SK-MEL-5 (cell line): ENCODE data around the gene ABHD14A. TPM values are rescaled to one million over a fixed set of nuclear protein-coding genes. Genes with fewer than 3 reads are reported as not detected.
A peak's percentile ranks its signal among the peaks of the same experiment; 100 is the strongest.

Experiments used
- DNase-seq: peaks from one replicate; pipeline ENCODE4 v3.0.0-alpha.2; 2016; ENCODE audit warnings: low read depth, low spot score
- in situ Hi-C: cut with HindIII; loops from 2 replicates; pipeline ENCODE4 v1.10.0; 2016; ENCODE audit warnings: low sequenced_read_pairs, high pct_unique_total_duplicates, low pct_unique_long_range_greater_than_20kb
- small RNA-seq, 2 experiments: library from RNA; depleted of rRNA; stranded (forward); fragments of <200 nt; gene quantifications; one replicate each; pipeline ENCODE3, GENCODE V24; 2014
- total RNA-seq: library from RNA; depleted of rRNA; stranded (reverse); fragments of >200 nt; shearing (Covaris generic); gene quantifications from 2 replicates; pipeline ENCODE4 v1.2.3, GENCODE V29; 2014; rRNA removed

ABHD14A gene
- total RNA-seq, 1 experiment from 2014 or later = 46.0 TPM

- in situ Hi-C loops = no loop called here
- DNase-seq = no peak
Measured at GRCh38 chr3:52019352-52020080, 44.7 kb downstream of the ABHD14A start.

- in situ Hi-C loops = no loop called here
- DNase-seq = no peak
Measured at GRCh38 chr3:52020796-52021195, 45.9 kb downstream of the ABHD14A start.

GRCh38 chr3:52021489-52022268 lies 46.8 kb downstream of the ABHD14A start:
- in situ Hi-C loops = no loop called here
- DNase-seq = no peak

GRCh38 chr3:52022323-52023100 lies 47.6 kb downstream of the ABHD14A start:
- DNase-seq = no peak
- in situ Hi-C loops = no loop called here

GRCh38 chr3:52023101-52023770 lies 48.4 kb downstream of the ABHD14A start:
- DNase-seq = no peak
- in situ Hi-C loops = no loop called here

GRCh38 chr3:52023860-52024764 lies 49.2 kb downstream of the ABHD14A start:
- in situ Hi-C loops = no loop called here
- DNase-seq = peak; percentile 26

GRCh38 chr3:52024765-52025452 lies 50.0 kb downstream of the ABHD14A start:
- in situ Hi-C loops = no loop called here

GRCh38 chr3:52025453-52025852 lies 50.6 kb downstream of the ABHD14A start:
- no peak for DNase-seq
- in situ Hi-C loops = no loop called here

More at GRCh38 chr3:52024765-52025452, 50.0 kb downstream of the ABHD14A start:
- peak; percentile 15 for DNase-seq

- in situ Hi-C loops = no loop called here
- no peak for DNase-seq
Measured at GRCh38 chr3:52026041-52026440, 51.2 kb downstream of the ABHD14A start.

- in situ Hi-C loops = no loop called here
- DNase-seq = no peak
Measured at GRCh38 chr3:52028572-52028971, 53.7 kb downstream of the ABHD14A start.

GRCh38 chr3:52029053-52029452 lies 54.2 kb downstream of the ABHD14A start:
- no peak for DNase-seq
- in situ Hi-C loops = no loop called here

- in situ Hi-C loops = no loop called here
- DNase-seq = no peak
Measured at GRCh38 chr3:52029535-52029934, 54.7 kb downstream of the ABHD14A start.

Small RNAs within 50 kb of the gene (small RNA-seq; reads per million reads assigned to genes)
- gene AC115284.1 = 0 reads per million in 2 experiments

Other genes with a start within 250 kb of the ABHD14A start
- gene IQCF6, start 195.8 kb upstream of the ABHD14A start, total RNA-seq = not detected in 2 replicates
- not detected in 2 replicates for gene IQCF2, start 113.4 kb upstream of the ABHD14A start, total RNA-seq
- gene IQCF5, start 99.5 kb upstream of the ABHD14A start, total RNA-seq = not detected in 2 replicates
- not detected in 2 replicates for gene IQCF1, start 71.7 kb upstream of the ABHD14A start, total RNA-seq
- 62.2 and 69.0 TPM in 2 replicates for gene RRP9, start 33.2 kb upstream of the ABHD14A start, total RNA-seq
- 7.2 and 7.9 TPM in 2 replicates for gene PARP3, start 32.7 kb upstream of the ABHD14A start, total RNA-seq
- not detected in 2 replicates for gene GPR62, start 19.7 kb upstream of the ABHD14A start, total RNA-seq
- gene PCBP4, start 7.6 kb upstream of the ABHD14A start, total RNA-seq = 25.0 and 28.3 TPM in 2 replicates
- 33.9 and 36.1 TPM in 2 replicates for gene ABHD14B, start 1.0 kb upstream of the ABHD14A start, total RNA-seq
- 137 and 180 TPM in 2 replicates for gene ACY1, start 8.5 kb downstream of the ABHD14A start, total RNA-seq
- 2,678 and 2,698 TPM in 2 replicates for gene RPL29, start 20.8 kb downstream of the ABHD14A start, total RNA-seq
- gene DUSP7, start 81.5 kb downstream of the ABHD14A start, total RNA-seq = 11.9 and 12.6 TPM in 2 replicates
- gene POC1A, start 179.4 kb downstream of the ABHD14A start, total RNA-seq = 7.7 and 11.5 TPM in 2 replicates
- 98.8 and 103 TPM in 2 replicates for gene ALAS1, start 223.1 kb downstream of the ABHD14A start, total RNA-seq